Measurements from ENCODE around the gene DAND5.

The DAND5 gene

GRCh38 chr19:12969292-12969988 is at the start of gene DAND5:
Gene DAND5, plus strand, starts transcription at chr19:12969576. Its CDS starts 85 bp downstream, at chr19:12969661.
- DNase-seq (ENCODE audit: low read depth, low spot score): peak; percentile 29

GRCh38 chr19:12921047-12921446 is 48.3 kb upstream of the DAND5 start:
- no peak for DNase-seq (ENCODE audit: low read depth, low spot score)

- DNase-seq (ENCODE audit: low read depth, low spot score): no peak
Observed at GRCh38 chr19:12922959-12923358, 46.4 kb upstream of the DAND5 start.

GRCh38 chr19:12924621-12925310 is 44.6 kb upstream of the DAND5 start:
- no peak for DNase-seq (ENCODE audit: low read depth, low spot score)

- no peak for DNase-seq (ENCODE audit: low read depth, low spot score)
Observed at GRCh38 chr19:12930002-12930645, 39.3 kb upstream of the DAND5 start.

- no peak for DNase-seq (ENCODE audit: low read depth, low spot score)
Observed at GRCh38 chr19:12932392-12933286, 36.7 kb upstream of the DAND5 start.

- peak; percentile 96 for DNase-seq (ENCODE audit: low read depth, low spot score)
Observed at GRCh38 chr19:12933287-12934072, 35.9 kb upstream of the DAND5 start, which contains the start of gene FARSA. Gene FARSA, minus strand, starts transcription at chr19:12933711. Its CDS starts 15 bp downstream, at chr19:12933696.

GRCh38 chr19:12935071-12935470 is 34.3 kb upstream of the DAND5 start:
- no peak for DNase-seq (ENCODE audit: low read depth, low spot score)

- no peak for DNase-seq (ENCODE audit: low read depth, low spot score)
Observed at GRCh38 chr19:12936582-12936981, 32.8 kb upstream of the DAND5 start.

GRCh38 chr19:12937093-12937926 is 32.1 kb upstream of the DAND5 start:
- DNase-seq (ENCODE audit: low read depth, low spot score): no peak

GRCh38 chr19:12937927-12938778 is 31.2 kb upstream of the DAND5 start, which contains the start of gene CALR:
Gene CALR, plus strand, starts transcription at chr19:12938609. Its CDS starts 71 bp downstream, at chr19:12938680.
- peak; percentile 100 for DNase-seq (ENCODE audit: low read depth, low spot score)

- DNase-seq (ENCODE audit: low read depth, low spot score): peak; percentile 50
Observed at GRCh38 chr19:12938779-12939601, 30.4 kb upstream of the DAND5 start.

GRCh38 chr19:12939975-12940423 is 29.4 kb upstream of the DAND5 start:
- DNase-seq (ENCODE audit: low read depth, low spot score): no peak

- DNase-seq (ENCODE audit: low read depth, low spot score): no peak
Observed at GRCh38 chr19:12940897-12941296, 28.5 kb upstream of the DAND5 start.

- no peak for DNase-seq (ENCODE audit: low read depth, low spot score)
Observed at GRCh38 chr19:12943437-12944044, 25.8 kb upstream of the DAND5 start.

GRCh38 chr19:12944104-12944674 is 25.2 kb upstream of the DAND5 start:
- no peak for DNase-seq (ENCODE audit: low read depth, low spot score)

- DNase-seq (ENCODE audit: low read depth, low spot score): peak; percentile 100
Observed at GRCh38 chr19:12945479-12946091, 23.8 kb upstream of the DAND5 start, which contains the start of gene RAD23A. Gene RAD23A, plus strand, starts transcription at chr19:12945862. Its CDS starts 87 bp downstream, at chr19:12945949.
